MCF 10A (cell line): ENCODE data around the gene KDM4B. TPM values are rescaled to one million over a fixed set of nuclear protein-coding genes. Genes with fewer than 3 reads are reported as not detected.

ENCODE experiments used
- BruUV-seq: library from RNA; stranded (reverse); fragments of 400-500 nt; replicated peaks from 2 replicates; lab custom pipeline; 2021; lab: Mats Ljungman, UMichigan
- CTCF ChIA-PET: fragments of 300-600 bp; sonication (Branson Sonifier 250); formaldehyde crosslinking; extraction: SDS; loops from one replicate; lab custom pipeline; 2021; ENCODE audit warnings: antibody characterized with exemption, inconsistent platforms; lab: Yijun Ruan, JAX
- POLR2A ChIA-PET: fragments of 300-600, 350-650 bp; sonication (Branson Sonifier 250); formaldehyde crosslinking; extraction: SDS; loops from one replicate; lab custom pipeline; 2020; ENCODE audit warnings: antibody characterized with exemption, inconsistent platforms; lab: Yijun Ruan, JAX
- DNase-seq: peaks from one replicate; pipeline ENCODE4 v3.0.0-alpha.2; 2018; ENCODE audit not compliant: unreplicated experiment
- H3K27ac Mint-ChIP-seq: one replicate; pipeline ENCODE4 v1.8.0; 2022; ENCODE audit warnings: mild to moderate bottlenecking, low read depth, mixed read lengths; ENCODE audit not compliant: unreplicated experiment
- H3K27me3 Mint-ChIP-seq: one replicate; pipeline ENCODE4 v1.8.0; 2022; ENCODE audit warnings: mixed read lengths; ENCODE audit not compliant: insufficient read depth, unreplicated experiment
- H3K36me3 Mint-ChIP-seq: one replicate; pipeline ENCODE4 v1.8.0; 2022; ENCODE audit warnings: mild to moderate bottlenecking, moderate library complexity, mixed read lengths; ENCODE audit not compliant: insufficient read depth, unreplicated experiment
- H3K4me1 Mint-ChIP-seq: one replicate; pipeline ENCODE4 v1.8.0; 2022; ENCODE audit warnings: mixed read lengths; ENCODE audit not compliant: insufficient read depth, unreplicated experiment
- H3K4me3 Mint-ChIP-seq: one replicate; pipeline ENCODE4 v1.8.0; 2022; ENCODE audit warnings: mild to moderate bottlenecking, moderate library complexity, mixed read lengths; ENCODE audit not compliant: unreplicated experiment
- H3K9me3 Mint-ChIP-seq: one replicate; pipeline ENCODE4 v1.8.0; 2022; ENCODE audit warnings: mixed read lengths; ENCODE audit not compliant: unreplicated experiment
- CTCF ChIP-seq: fragments of 200-600 bp; IDR thresholded peaks from one replicate; pipeline ENCODE4 v1.8.0; 2022; ENCODE audit warnings: antibody characterized with exemption, mild to moderate bottlenecking; ENCODE audit not compliant: unreplicated experiment
- intact Hi-C: fragments of 100-400 bp; cut with micrococcal nuclease; formaldehyde crosslinking; loops from 2 replicates; pipeline ENCODE4 v1.14.1; 2022
- total RNA-seq: library from RNA; stranded (reverse); gene quantifications from 2 replicates; pipeline ENCODE4 v1.2.3, GENCODE V29; 2022

KDM4B gene
- total RNA-seq, 1 experiment from 2014 or later: 34.4 TPM

GRCh38 chr19:4984438-4984990, 15.6 kb downstream of the KDM4B start:
- DNase-seq: no peak
- H3K4me3 Mint-ChIP-seq: no peak overlapping the region
- H3K9me3 Mint-ChIP-seq: no peaks in the 10 kb centered on the region
- no peak overlapping the region for H3K27ac Mint-ChIP-seq
- no peaks in the 10 kb centered on the region for H3K36me3 Mint-ChIP-seq
- ChIA-PET CTCF (interaction anchor here (0.5 to 0.9 kb wide), 2 partner anchors 9 to 17 kb away, joined by 3 to 5 read pairs; no protein-coding TSS in a partner anchor), POLR2A (interaction anchor here (0.6 kb wide), 2 partner anchors 14 to 176 kb away, joined by 3 read pairs; no protein-coding TSS in a partner anchor)
- intact Hi-C loops: no loop called here
- peaks cover 14% of the 10 kb centered on the region for H3K4me1 Mint-ChIP-seq
- H3K27me3 Mint-ChIP-seq: no peaks in the 10 kb centered on the region
- TF ChIP-seq CTCF: no peak
- no TSS peak for BruUV-seq

GRCh38 chr19:4985551-4985991, 16.7 kb downstream of the KDM4B start:
- no peak overlapping the region for H3K27ac Mint-ChIP-seq
- ChIA-PET CTCF (interaction anchor here (0.6 kb wide), 2 partner anchors 116 to 181 kb away, joined by 3 to 6 read pairs; no protein-coding TSS in a partner anchor), POLR2A (interaction anchor here (1.1 kb wide), 1 partner anchor 10 kb away, joined by 3 read pairs; no protein-coding TSS in a partner anchor)
- H3K27me3 Mint-ChIP-seq: no peaks in the 10 kb centered on the region
- intact Hi-C loops: no loop called here
- no peak for TF ChIP-seq CTCF
- H3K4me1 Mint-ChIP-seq: peaks cover 17% of the 10 kb centered on the region
- H3K36me3 Mint-ChIP-seq: no peaks in the 10 kb centered on the region
- H3K9me3 Mint-ChIP-seq: no peaks in the 10 kb centered on the region
- H3K4me3 Mint-ChIP-seq: no peak overlapping the region
- no TSS peak for BruUV-seq
- DNase-seq: no peak

- Mint-ChIP-seq H3K27ac (no peak overlapping the region), H3K4me3 (no peak overlapping the region), H3K36me3 (no peaks in the 10 kb centered on the region), H3K27me3 (no peaks in the 10 kb centered on the region), H3K9me3 (no peaks in the 10 kb centered on the region), H3K4me1 (peaks cover 17% of the 10 kb centered on the region)
- no peak for TF ChIP-seq CTCF
- intact Hi-C loops: no loop called here
- DNase-seq: no peak
- ChIA-PET CTCF (no interaction called here), POLR2A (interaction anchor here (1.1 kb wide), 1 partner anchor 11 kb away, joined by 3 read pairs; no protein-coding TSS in a partner anchor)
- no TSS peak for BruUV-seq
These were observed 17.1 kb downstream of the KDM4B start for GRCh38 chr19:4986056-4986455.

- H3K9me3 Mint-ChIP-seq: no peaks in the 10 kb centered on the region
- peaks cover 17% of the 10 kb centered on the region for H3K4me1 Mint-ChIP-seq
- no peak overlapping the region for H3K27ac Mint-ChIP-seq
- BruUV-seq: no TSS peak
- H3K27me3 Mint-ChIP-seq: no peaks in the 10 kb centered on the region
- DNase-seq: no peak
- ChIA-PET POLR2A (no interaction called here), CTCF (no interaction called here)
- H3K36me3 Mint-ChIP-seq: no peaks in the 10 kb centered on the region
- H3K4me3 Mint-ChIP-seq: no peak overlapping the region
- TF ChIP-seq CTCF: no peak
- intact Hi-C loops: no loop called here
These were observed 17.6 kb downstream of the KDM4B start for GRCh38 chr19:4986471-4986891.
